ENCODE measurements around the gene SLC35B4. TPM values are rescaled to one million over a fixed set of nuclear protein-coding genes. Genes with fewer than 3 reads are reported as not detected.

The SLC35B4 gene
- total RNA-seq, 4 donors from 2014 or later: 6.5 to 20.5 (median 14.6) TPM

- no peak for DNase-seq
- Histone ChIP-seq H3K4me1 (no peaks in the 10 kb centered on the region), H3K27me3 (no peaks in the 10 kb centered on the region), H3K36me3 (no peaks in the 10 kb centered on the region), H3K27ac (no peak overlapping the region), H3K9me3 (no peaks in the 10 kb centered on the region), H3K4me3 (no peak overlapping the region)
- intact Hi-C loops (cut with DNase I; ENCODE audit: low total_unique reads): no loop called here
- no peak for TF ChIP-seq CTCF (IDR thresholded peaks at IDR 0.05)
- TF ChIP-seq POLR2A (IDR thresholded peaks at IDR 0.05): no peak
Observed at GRCh38 chr7:134308548-134308947, 8.2 kb downstream of the SLC35B4 start.

DNA sequence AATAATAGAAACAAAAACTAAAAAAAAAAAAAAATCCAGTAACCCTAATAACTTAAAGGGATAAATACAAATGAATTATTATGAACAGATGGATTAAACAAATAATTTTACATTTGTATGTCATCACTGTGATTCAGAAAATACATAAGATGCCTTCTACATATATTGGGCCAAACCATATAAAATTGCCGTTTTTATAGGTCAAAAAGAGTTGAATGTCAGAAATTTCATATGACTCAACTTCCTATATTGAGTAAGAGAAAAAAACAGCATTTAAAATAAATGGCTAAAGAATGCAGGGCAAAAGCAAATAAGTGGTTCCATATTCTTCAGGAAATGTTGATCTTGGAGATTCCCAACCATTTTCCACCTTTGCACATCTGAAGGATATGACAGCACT, 9.4 kb downstream of the SLC35B4 start:
- intact Hi-C loops (cut with DNase I; ENCODE audit: low total_unique reads): no loop called here
- Histone ChIP-seq H3K4me1 (no peaks in the 10 kb centered on the region), H3K27ac (no peak overlapping the region), H3K4me3 (no peak overlapping the region), H3K27me3 (no peaks in the 10 kb centered on the region), H3K36me3 (no peaks in the 10 kb centered on the region), H3K9me3 (no peaks in the 10 kb centered on the region)
- no peak for DNase-seq
- TF ChIP-seq POLR2A (IDR thresholded peaks at IDR 0.05): no peak
- TF ChIP-seq CTCF (IDR thresholded peaks at IDR 0.05): no peak

GRCh38 chr7:134302120-134302519, 14.6 kb downstream of the SLC35B4 start:
- H3K4me3 ChIP-seq: no peak overlapping the region
- no peaks in the 10 kb centered on the region for H3K27me3 ChIP-seq
- no peak for DNase-seq
- no peaks in the 10 kb centered on the region for H3K9me3 ChIP-seq
- no peaks in the 10 kb centered on the region for H3K36me3 ChIP-seq
- TF ChIP-seq POLR2A (IDR thresholded peaks at IDR 0.05) (no peak), CTCF (IDR thresholded peaks at IDR 0.05) (no peak)
- intact Hi-C loops (cut with DNase I; ENCODE audit: low total_unique reads): no loop called here
- H3K4me1 ChIP-seq: no peaks in the 10 kb centered on the region
- H3K27ac ChIP-seq: no peak overlapping the region

DNA sequence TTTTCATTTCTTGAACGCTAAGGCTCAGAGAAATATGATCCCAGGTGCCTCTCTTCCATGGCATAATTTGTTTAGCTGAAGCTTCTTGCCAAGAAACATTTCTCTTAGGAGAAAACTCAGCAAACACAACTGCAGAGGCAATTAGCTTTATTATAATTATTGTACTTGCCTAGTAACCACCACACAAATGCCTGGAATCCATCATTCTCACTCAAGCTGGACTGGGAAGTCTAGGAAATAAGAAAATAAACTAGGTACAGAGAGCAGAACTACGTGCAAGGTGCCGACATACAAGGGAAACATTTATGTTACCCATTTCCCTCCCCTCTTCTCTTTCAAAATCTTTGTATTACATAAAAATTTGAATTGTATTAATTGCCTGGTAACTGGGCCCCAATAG, 15.1 kb downstream of the SLC35B4 start:
- DNase-seq: no peak
- Histone ChIP-seq H3K4me1 (no peaks in the 10 kb centered on the region), H3K27ac (no peak overlapping the region), H3K4me3 (no peak overlapping the region), H3K36me3 (no peaks in the 10 kb centered on the region), H3K9me3 (no peaks in the 10 kb centered on the region), H3K27me3 (no peaks in the 10 kb centered on the region)
- TF ChIP-seq CTCF (IDR thresholded peaks at IDR 0.05) (no peak), POLR2A (IDR thresholded peaks at IDR 0.05) (no peak)
- intact Hi-C loops (cut with DNase I; ENCODE audit: low total_unique reads): no loop called here

GRCh38 chr7:134300988-134301387, 15.7 kb downstream of the SLC35B4 start:
- intact Hi-C loops (cut with DNase I; ENCODE audit: low total_unique reads): no loop called here
- no peak for TF ChIP-seq POLR2A (IDR thresholded peaks at IDR 0.05)
- TF ChIP-seq CTCF (IDR thresholded peaks at IDR 0.05): no peak
- Histone ChIP-seq H3K27ac (no peak overlapping the region), H3K36me3 (no peaks in the 10 kb centered on the region), H3K9me3 (no peaks in the 10 kb centered on the region), H3K27me3 (no peaks in the 10 kb centered on the region), H3K4me3 (no peak overlapping the region), H3K4me1 (no peaks in the 10 kb centered on the region)
- DNase-seq: no peak

Measured in uterus (tissue), 4 donors.